ENCODE measurements around the gene TSFM.

DNA sequence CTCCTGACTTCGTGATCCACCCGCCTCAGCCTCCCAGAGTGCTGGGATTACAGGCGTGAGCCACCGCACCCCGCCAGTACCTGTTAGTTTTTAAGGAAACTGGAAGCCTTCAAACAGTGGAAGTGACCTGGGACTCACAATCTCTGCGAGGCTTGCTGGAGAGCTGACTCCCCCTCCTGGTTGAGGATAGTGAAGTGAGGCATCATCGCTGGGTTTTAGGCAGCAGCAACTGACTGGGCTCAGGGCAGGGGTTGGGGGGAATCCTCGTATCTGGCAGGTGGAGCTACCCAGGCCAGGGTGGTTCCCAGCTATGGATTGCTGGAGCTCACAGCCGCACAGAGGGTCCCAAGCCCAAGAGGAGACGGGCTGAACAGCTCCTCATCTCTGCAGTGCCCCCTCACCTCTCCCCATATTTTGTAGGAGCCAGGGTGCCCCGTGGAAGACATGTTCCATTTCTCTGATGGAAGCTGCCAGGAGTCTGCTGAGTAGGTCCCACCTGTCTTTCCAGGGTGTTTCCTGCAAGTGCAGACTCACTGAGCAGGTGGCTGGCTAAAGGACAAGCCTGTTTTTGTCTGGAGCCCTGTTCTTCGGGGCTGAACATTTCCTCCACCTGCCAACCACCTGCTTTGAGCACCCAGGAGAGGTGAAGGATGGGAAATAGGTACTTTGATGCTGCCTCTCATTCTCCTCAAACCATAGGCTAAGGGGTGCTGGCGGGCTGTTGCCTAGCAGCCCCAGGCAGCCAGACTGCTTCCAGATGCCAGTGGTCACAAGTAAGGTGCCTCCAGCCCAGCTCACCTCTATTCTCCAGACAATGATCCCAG, 32.8 kb downstream of the TSFM start:
- TF ChIP-seq, protein P1, sequence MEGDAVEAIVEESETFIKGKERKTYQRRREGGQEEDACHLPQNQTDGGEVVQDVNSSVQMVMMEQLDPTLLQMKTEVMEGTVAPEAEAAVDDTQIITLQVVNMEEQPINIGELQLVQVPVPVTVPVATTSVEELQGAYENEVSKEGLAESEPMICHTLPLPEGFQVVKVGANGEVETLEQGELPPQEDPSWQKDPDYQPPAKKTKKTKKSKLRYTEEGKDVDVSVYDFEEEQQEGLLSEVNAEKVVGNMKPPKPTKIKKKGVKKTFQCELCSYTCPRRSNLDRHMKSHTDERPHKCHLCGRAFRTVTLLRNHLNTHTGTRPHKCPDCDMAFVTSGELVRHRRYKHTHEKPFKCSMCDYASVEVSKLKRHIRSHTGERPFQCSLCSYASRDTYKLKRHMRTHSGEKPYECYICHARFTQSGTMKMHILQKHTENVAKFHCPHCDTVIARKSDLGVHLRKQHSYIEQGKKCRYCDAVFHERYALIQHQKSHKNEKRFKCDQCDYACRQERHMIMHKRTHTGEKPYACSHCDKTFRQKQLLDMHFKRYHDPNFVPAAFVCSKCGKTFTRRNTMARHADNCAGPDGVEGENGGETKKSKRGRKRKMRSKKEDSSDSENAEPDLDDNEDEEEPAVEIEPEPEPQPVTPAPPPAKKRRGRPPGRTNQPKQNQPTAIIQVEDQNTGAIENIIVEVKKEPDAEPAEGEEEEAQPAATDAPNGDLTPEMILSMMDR (IDR thresholded peaks at IDR 0.05): no peak
- no peak for TF ChIP-seq POLR2A (IDR thresholded peaks at IDR 0.05)
